GM12878 (cell line): ENCODE measurements around the gene CFAP410. TPM values are rescaled to one million over a fixed set of nuclear protein-coding genes. Genes with fewer than 3 reads are reported as not detected.

ENCODE experiments used
- ATAC-seq: fragments of 200-7000 bp; cut with Tn5 transposase; 3 replicates; pipeline ENCODE4 v1.9.1; 2020; ENCODE audit warnings: mild to moderate bottlenecking, moderate library complexity
- BruUV-seq: library from RNA; stranded (reverse); fragments of 400-500 nt; replicated peaks from 2 replicates; lab custom pipeline; 2021; lab: Mats Ljungman, UMichigan
- CTCF ChIA-PET: fragments of 300-600 bp; sonication (Branson Sonifier 250); formaldehyde crosslinking; extraction: SDS; loops from one replicate; lab custom pipeline; 2021; ENCODE audit warnings: inconsistent platforms; lab: Yijun Ruan, JAX
- POLR2A ChIA-PET: fragments of 350-600 bp; formaldehyde crosslinking; extraction: SDS; loops from one replicate; lab custom pipeline; 2021; ENCODE audit warnings: inconsistent platforms; lab: Charles Lee
- RAD21 ChIA-PET: fragments of 300-600 bp; sonication (Branson Sonifier 250); formaldehyde crosslinking; loops from one replicate; lab custom pipeline; 2023; ENCODE audit warnings: antibody characterized with exemption; ENCODE audit not compliant: unreplicated experiment; lab: Charles Lee
- SMC1A ChIA-PET: fragments of 300-600 bp; sonication (Branson Sonifier 250); formaldehyde crosslinking; loops from one replicate; lab custom pipeline; 2023; ENCODE audit not compliant: unreplicated experiment, uncharacterized antibody; lab: Charles Lee
- DNase-seq: peaks from one replicate; pipeline ENCODE4 v3.0.0-alpha.2; 2011; ENCODE audit warnings: low read depth, low spot score
- FAIRE-seq: peaks from 3 replicates; lab custom pipeline; 2011; peaks lifted over from hg19 to GRCh38; lab: Jason Lieb, UNC
- H2AFZ ChIP-seq: 2 replicates; pipeline ENCODE4 v1.6.0; 2011; ENCODE audit warnings: low read depth, low read length, control low read depth; ENCODE audit not compliant: control insufficient read depth
- H3K27ac ChIP-seq: 2 replicates; pipeline ENCODE4 v1.5.1; 2011; ENCODE audit warnings: control low read depth; ENCODE audit not compliant: control insufficient read depth, insufficient read depth
- H3K27me3 ChIP-seq, 2 experiments: replicated peaks in 1 of 2; 2 replicates each; pipeline versions ENCODE4 v1.6.0 to v1.6.1; 2011; ENCODE audit warnings: low read length in 1 of 2; ENCODE audit not compliant: control insufficient read depth in 2 of 2, insufficient read depth in 2 of 2
- H3K36me3 ChIP-seq, 2 experiments: 2 replicates each; pipeline ENCODE4 v1.5.1; 2011; ENCODE audit warnings: low read length in 1 of 2; ENCODE audit not compliant: control insufficient read depth in 2 of 2, insufficient read depth in 2 of 2
- H3K4me1 ChIP-seq: 2 replicates; pipeline ENCODE4 v1.6.1; 2011; ENCODE audit warnings: mild to moderate bottlenecking, low read length, moderate library complexity, mixed read lengths; ENCODE audit not compliant: control insufficient read depth, insufficient read depth
- H3K4me2 ChIP-seq: 2 replicates; pipeline ENCODE4 v1.6.0; 2011; ENCODE audit warnings: control low read depth; ENCODE audit not compliant: control insufficient read depth, insufficient read depth
- H3K4me3 ChIP-seq: fragments of 200-600 bp; sonication (generic); 2 replicates; pipeline ENCODE4 v1.5.1; 2016
- H3K79me2 ChIP-seq: 2 replicates; pipeline ENCODE4 v1.6.0; 2011; ENCODE audit warnings: low read length; ENCODE audit not compliant: control insufficient read depth, insufficient read depth
- H3K9ac ChIP-seq: 2 replicates; pipeline ENCODE4 v1.8.0; 2011; ENCODE audit warnings: low read length, control low read depth, mixed read lengths; ENCODE audit not compliant: control insufficient read depth, insufficient read depth
- H3K9me3 ChIP-seq: replicated peaks from 3 replicates; pipeline ENCODE4 v1.5.1; 2011; ENCODE audit warnings: mild to moderate bottlenecking, low read length; ENCODE audit not compliant: control insufficient read depth, insufficient read depth
- H4K20me1 ChIP-seq: 2 replicates; pipeline ENCODE4 v1.6.0; 2011; ENCODE audit not compliant: control insufficient read depth, insufficient read depth
- ASH2L ChIP-seq: fragments of 300-600, 200-600 bp; sonication (generic); IDR thresholded peaks from 2 replicates; pipeline ENCODE4 v1.6.1; 2017; ENCODE audit warnings: low read depth, mild to moderate bottlenecking, borderline replicate concordance
- CREM ChIP-seq: IDR thresholded peaks from 2 replicates; pipeline ENCODE4 v1.6.1; 2014; ENCODE audit warnings: antibody characterized with exemption, low read depth
- HSF1 ChIP-seq: fragments of 150-350 bp; IDR thresholded peaks from 2 replicates; pipeline ENCODE4 v1.6.1; 2014; ENCODE audit warnings: mild to moderate bottlenecking, low read depth, low read length
- IKZF2 ChIP-seq, 2 experiments: fragments of 450-650 bp; IDR thresholded peaks; 2 replicates each; pipeline ENCODE4 v1.6.1; 2017; ENCODE audit warnings: mild to moderate bottlenecking in 2 of 2, moderate library complexity in 2 of 2
- LARP7 ChIP-seq: fragments of 450-650 bp; IDR thresholded peaks from 2 replicates; pipeline ENCODE4 v1.6.1; 2017; ENCODE audit warnings: mild to moderate bottlenecking
- MTA3 ChIP-seq: IDR thresholded peaks from 2 replicates; pipeline ENCODE4 v1.6.1; 2012; ENCODE audit warnings: low read length, inconsistent platforms, borderline replicate concordance
- MXI1 ChIP-seq: fragments of 150-350 bp; IDR thresholded peaks from 2 replicates; pipeline ENCODE4 v1.6.1; 2011; ENCODE audit warnings: low read depth, mild to moderate bottlenecking, inconsistent platforms, low read length, improper control_type of control experiment
- SMAD5 ChIP-seq: IDR thresholded peaks from 2 replicates; pipeline ENCODE4 v1.6.1; 2016; ENCODE audit warnings: antibody characterized with exemption, low read depth
- TCF7 ChIP-seq: IDR thresholded peaks from 2 replicates; pipeline ENCODE4 v1.6.1; 2014; ENCODE audit warnings: antibody characterized with exemption, borderline replicate concordance
- USF2 ChIP-seq: IDR thresholded peaks from 2 replicates; pipeline ENCODE4 v1.6.1; 2011; ENCODE audit warnings: low read depth, low read length, improper control_type of control experiment, borderline replicate concordance
- WGBS: methylation state at CpG from one replicate; pipeline ENCODE4 v1.1.6; 2016; ENCODE audit warnings: low lambda C conversion rate; ENCODE audit not compliant: insufficient replicate concordance, insufficient coverage; ENCODE audit errors: missing lambda C conversion rate; 5-methylcytosine and 5-hydroxymethylcytosine counted together
- in situ Hi-C: fragments of 300-500 bp; cut with MboI; formaldehyde crosslinking; loops from 9 replicates; pipeline ENCODE4 v1.14.3; 2018; ENCODE audit warnings: mixed read lengths
- intact Hi-C: fragments of 100-400 bp; cut with micrococcal nuclease; formaldehyde crosslinking; loops from one replicate; pipeline ENCODE4 v1.14.2; 2022; ENCODE audit not compliant: unreplicated experiment
- polyA plus RNA-seq, 11 experiments: library from polyadenylated mRNA; depleted of rRNA in 4 of 11; unstranded in 6 of 11; stranded (reverse) in 5 of 11; fragments of >200 nt; fragmentation: Nextera tagmentation in 4 of 11; fragmentation: Illumina TruSeq in 1 of 11; extraction: Ambion mirVana in 4 of 11; extraction: Trizol in 1 of 11; gene quantifications; 1 replicate in 1 of 11; 2 replicates in 10 of 11; pipeline versions ENCODE4 v1.2.1 to v1.2.3, GENCODE V29; 2011 to 2016; ENCODE audit warnings: inconsistent platforms in 2 of 11, missing spikeins in 2 of 11, low read depth in 1 of 11
- total RNA-seq, 4 experiments: library from RNA; depleted of rRNA in 3 of 4; stranded (reverse); fragments of >200 nt in 3 of 4; fragmentation: Illumina TruSeq in 1 of 4; extraction: Trizol in 1 of 4; gene quantifications; 2 replicates each; pipeline versions ENCODE4 v1.2.1 to v1.2.3, GENCODE V29; 2013 to 2021

Gene CFAP410
- total and polyA plus RNA-seq, 10 of the 15 experiments (the other 5 are each of a cell fraction or from before 2014, with no cell fraction given) = 0.14 to 24.8 (median 11.3) TPM

- 32% methylated on average over 11 of the region's 11 CpGs for WGBS
- SMC1A ChIA-PET = no interaction called here
- no peak overlapping the region for H3K4me2 ChIP-seq
- H3K27me3 ChIP-seq = no peaks in the 10 kb centered on the region
- no TSS peak for BruUV-seq
- ATAC-seq (no peak), DNase-seq (no peak), FAIRE-seq (no peak)
- intact Hi-C loops (no loop called here), in situ Hi-C loops (no loop called here)
- H3K9me3 ChIP-seq = no peaks in the 10 kb centered on the region
- TF ChIP-seq TCF7 (no peak), IKZF2 (IDR thresholded peaks at IDR 0.05) (no peak), SMAD5 (no peak), USF2 (no peak), HSF1 (no peak), LARP7 (no peak), CREM (no peak), ASH2L (no peak), MTA3 (no peak), MXI1 (no peak)
- RAD21 ChIA-PET = no interaction called here
- CTCF ChIA-PET = no interaction called here
- POLR2A ChIA-PET = interaction anchor here (1.3 kb wide), 1 partner anchor 12 kb away, joined by 3 read pairs; no protein-coding TSS in a partner anchor
- no peaks in the 10 kb centered on the region for H3K79me2 ChIP-seq
- H2AFZ ChIP-seq = no peak overlapping the region
- no peak overlapping the region for H3K9ac ChIP-seq
- no peak overlapping the region for H3K27ac ChIP-seq
- H4K20me1 ChIP-seq = no peaks in the 10 kb centered on the region
- no peak overlapping the region for H3K4me3 ChIP-seq
- peaks cover 6% of the 10 kb centered on the region; the same call in 1 of the 2 replicates for H3K4me1 ChIP-seq
- no peaks in the 10 kb centered on the region for H3K36me3 ChIP-seq
Measured at GRCh38 chr21:44283948-44284347, 55.2 kb downstream of the CFAP410 start.
